Activated CD8-positive, alpha-beta T cell treated with anti-CD3 and anti-CD28 coated beads for 36 hours (primary cell): ENCODE measurements around the gene CHRDL1. TPM values are rescaled to one million over a fixed set of nuclear protein-coding genes. Genes with fewer than 3 reads are reported as not detected.

Experiments
- ATAC-seq: fragments of 200-7000 bp; cut with Tn5 transposase; one replicate; pipeline ENCODE4 v1.10.0; 2021; ENCODE audit warnings: mild to moderate bottlenecking, moderate library complexity
- CTCF ChIA-PET: fragments of 350-600 bp; sonication (Branson Sonifier 250); formaldehyde crosslinking; loops from one replicate; lab custom pipeline; 2021; ENCODE audit warnings: antibody characterized with exemption; lab: Charles Lee
- POLR2A ChIA-PET: fragments of 350-600 bp; sonication (Branson Sonifier 250); formaldehyde crosslinking; loops from one replicate; lab custom pipeline; 2021; ENCODE audit warnings: antibody characterized with exemption; lab: Charles Lee
- DNase-seq: peaks from one replicate; pipeline ENCODE4 v3.0.0-alpha.2; 2020
- H3K27ac Mint-ChIP-seq: one replicate; pipeline ENCODE4 v1.8.0; 2021; ENCODE audit warnings: mild to moderate bottlenecking, mixed read lengths
- H3K27me3 Mint-ChIP-seq: one replicate; pipeline ENCODE4 v1.8.0; 2021; ENCODE audit warnings: mixed read lengths
- H3K36me3 Mint-ChIP-seq: one replicate; pipeline ENCODE4 v1.8.0; 2021; ENCODE audit warnings: low read depth, mixed read lengths
- H3K4me1 Mint-ChIP-seq: one replicate; pipeline ENCODE4 v1.8.0; 2021; ENCODE audit warnings: low read depth, mixed read lengths
- H3K4me3 Mint-ChIP-seq: one replicate; pipeline ENCODE4 v1.8.0; 2021; ENCODE audit warnings: mild to moderate bottlenecking, moderate library complexity, mixed read lengths
- H3K9me3 Mint-ChIP-seq: one replicate; pipeline ENCODE4 v1.8.0; 2021; ENCODE audit warnings: mixed read lengths
- intact Hi-C: fragments of 100-400 bp; cut with micrococcal nuclease; formaldehyde crosslinking; loops from one replicate; pipeline ENCODE4 v1.10.0; 2022
- total RNA-seq, 2 experiments: library from RNA; stranded (reverse); gene quantifications; one replicate each; pipeline ENCODE4 v1.2.3, GENCODE V29; 2021
- TF ChIP-seq, protein P1 (sequence below): fragments of 200-600 bp; IDR thresholded peaks from one replicate; pipeline ENCODE4 v1.8.0; 2022; ENCODE audit warnings: antibody characterized with exemption, mild to moderate bottlenecking

The CHRDL1 gene
- total RNA-seq, 2 experiments from 2014 or later: not detected

DNA sequence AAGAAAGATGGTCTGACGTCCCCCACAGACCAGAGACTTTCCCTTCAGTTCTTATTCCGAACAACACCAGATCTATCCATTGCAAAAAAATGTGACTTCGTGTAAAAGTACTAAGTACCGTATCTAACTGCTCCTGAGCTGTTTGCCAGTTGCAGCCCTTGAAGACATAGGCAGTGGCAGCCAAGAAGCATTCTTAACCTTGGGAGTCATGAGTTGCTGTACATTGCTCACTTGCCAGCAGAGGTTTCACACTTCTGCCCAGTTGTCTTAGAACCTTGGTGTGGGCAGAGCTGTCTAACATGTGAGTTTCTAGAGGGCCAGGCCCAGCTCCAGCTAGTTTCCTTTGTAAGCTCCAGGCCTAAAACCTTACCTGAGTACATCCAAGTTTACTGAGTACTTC is 10.5 kb upstream of the CHRDL1 start:
- H3K36me3 Mint-ChIP-seq: no peaks in the 10 kb centered on the region
- no peaks in the 10 kb centered on the region for H3K9me3 Mint-ChIP-seq
- TF ChIP-seq, protein P1, sequence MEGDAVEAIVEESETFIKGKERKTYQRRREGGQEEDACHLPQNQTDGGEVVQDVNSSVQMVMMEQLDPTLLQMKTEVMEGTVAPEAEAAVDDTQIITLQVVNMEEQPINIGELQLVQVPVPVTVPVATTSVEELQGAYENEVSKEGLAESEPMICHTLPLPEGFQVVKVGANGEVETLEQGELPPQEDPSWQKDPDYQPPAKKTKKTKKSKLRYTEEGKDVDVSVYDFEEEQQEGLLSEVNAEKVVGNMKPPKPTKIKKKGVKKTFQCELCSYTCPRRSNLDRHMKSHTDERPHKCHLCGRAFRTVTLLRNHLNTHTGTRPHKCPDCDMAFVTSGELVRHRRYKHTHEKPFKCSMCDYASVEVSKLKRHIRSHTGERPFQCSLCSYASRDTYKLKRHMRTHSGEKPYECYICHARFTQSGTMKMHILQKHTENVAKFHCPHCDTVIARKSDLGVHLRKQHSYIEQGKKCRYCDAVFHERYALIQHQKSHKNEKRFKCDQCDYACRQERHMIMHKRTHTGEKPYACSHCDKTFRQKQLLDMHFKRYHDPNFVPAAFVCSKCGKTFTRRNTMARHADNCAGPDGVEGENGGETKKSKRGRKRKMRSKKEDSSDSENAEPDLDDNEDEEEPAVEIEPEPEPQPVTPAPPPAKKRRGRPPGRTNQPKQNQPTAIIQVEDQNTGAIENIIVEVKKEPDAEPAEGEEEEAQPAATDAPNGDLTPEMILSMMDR: no peak
- no peak overlapping the region for H3K4me3 Mint-ChIP-seq
- no peak for DNase-seq
- intact Hi-C loops: no loop called here
- H3K4me1 Mint-ChIP-seq: no peaks in the 10 kb centered on the region
- CTCF ChIA-PET: no interaction called here
- ATAC-seq: no peak
- POLR2A ChIA-PET: no interaction called here
- no peak overlapping the region for H3K27ac Mint-ChIP-seq
- H3K27me3 Mint-ChIP-seq: no peaks in the 10 kb centered on the region

DNA sequence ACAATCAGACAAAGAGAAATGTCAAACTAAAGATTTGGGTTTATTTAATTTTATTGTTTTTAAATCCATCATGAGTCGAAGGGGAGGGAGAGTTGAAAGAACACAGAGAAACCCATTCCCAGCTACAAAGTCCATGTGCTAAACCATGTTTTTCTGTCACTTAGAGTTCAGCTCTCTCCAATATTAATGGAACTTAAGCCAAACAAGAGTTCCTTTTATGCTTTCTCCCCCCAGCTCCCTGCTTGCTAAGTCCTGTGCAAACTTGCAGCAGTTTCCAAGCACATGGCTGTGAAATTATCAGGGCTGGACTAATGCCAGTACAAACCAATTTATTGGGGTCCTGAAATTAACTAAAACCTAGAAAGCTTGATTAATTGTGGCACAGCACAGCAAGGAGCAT is 9.7 kb upstream of the CHRDL1 start:
- ATAC-seq (no peak), DNase-seq (no peak)
- TF ChIP-seq, protein P1: no peak
- ChIA-PET CTCF (no interaction called here), POLR2A (no interaction called here)
- no peak overlapping the region for H3K27ac Mint-ChIP-seq
- intact Hi-C loops: no loop called here
- H3K4me1 Mint-ChIP-seq: no peaks in the 10 kb centered on the region
- no peaks in the 10 kb centered on the region for H3K27me3 Mint-ChIP-seq
- H3K4me3 Mint-ChIP-seq: no peak overlapping the region
- no peaks in the 10 kb centered on the region for H3K9me3 Mint-ChIP-seq
- H3K36me3 Mint-ChIP-seq: no peaks in the 10 kb centered on the region

DNA sequence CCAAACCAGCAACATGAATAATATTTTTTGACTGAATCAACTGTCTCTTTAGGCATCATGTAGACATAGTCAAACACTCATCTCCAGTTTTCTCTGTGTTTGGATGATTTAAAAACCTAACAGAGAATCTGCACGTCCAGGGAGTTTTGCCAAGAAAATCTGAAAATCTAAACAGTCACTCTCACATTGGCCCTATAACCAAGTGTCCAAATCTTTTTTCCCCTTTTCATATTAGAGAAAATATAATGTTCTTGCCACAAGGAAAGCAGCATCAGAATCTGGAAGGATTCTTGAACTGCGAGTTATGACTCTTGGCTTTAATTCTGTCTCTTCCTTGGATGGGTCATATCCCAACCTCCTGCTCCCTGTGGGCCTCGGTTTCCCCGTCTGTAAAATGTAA is 8.8 kb upstream of the CHRDL1 start:
- no peaks in the 10 kb centered on the region for H3K9me3 Mint-ChIP-seq
- ChIA-PET POLR2A (no interaction called here), CTCF (no interaction called here)
- no peaks in the 10 kb centered on the region for H3K27me3 Mint-ChIP-seq
- ATAC-seq (no peak), DNase-seq (no peak)
- no peak overlapping the region for H3K4me3 Mint-ChIP-seq
- no peak overlapping the region for H3K27ac Mint-ChIP-seq
- intact Hi-C loops: no loop called here
- TF ChIP-seq, protein P1: no peak
- H3K4me1 Mint-ChIP-seq: no peaks in the 10 kb centered on the region
- no peaks in the 10 kb centered on the region for H3K36me3 Mint-ChIP-seq

DNA sequence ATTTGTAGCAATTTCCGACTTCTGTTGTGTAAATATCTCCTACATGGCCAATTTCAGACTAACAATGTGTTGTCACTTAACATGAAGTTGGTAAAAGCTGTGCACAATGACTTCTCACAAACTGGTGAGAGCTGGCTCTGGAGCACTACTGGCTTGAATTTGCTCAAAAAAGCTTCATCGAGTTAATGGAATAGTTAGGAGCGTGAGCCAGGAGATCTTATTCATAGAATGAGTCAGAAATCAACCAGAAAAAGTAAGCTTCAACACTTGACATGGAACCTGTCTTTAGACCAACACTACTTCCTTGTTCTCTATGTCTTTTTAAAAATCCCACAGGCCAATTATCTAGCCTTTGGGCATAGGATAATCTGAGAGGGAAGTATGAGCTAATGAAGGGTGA is 7.9 kb upstream of the CHRDL1 start:
- intact Hi-C loops: no loop called here
- no peaks in the 10 kb centered on the region for H3K36me3 Mint-ChIP-seq
- H3K27ac Mint-ChIP-seq: no peak overlapping the region
- peaks cover under 1% of the 10 kb centered on the region for H3K27me3 Mint-ChIP-seq
- TF ChIP-seq, protein P1: no peak
- no peaks in the 10 kb centered on the region for H3K4me1 Mint-ChIP-seq
- CTCF ChIA-PET: no interaction called here
- POLR2A ChIA-PET: no interaction called here
- ATAC-seq: no peak
- no peak for DNase-seq
- H3K9me3 Mint-ChIP-seq: no peaks in the 10 kb centered on the region
- no peak overlapping the region for H3K4me3 Mint-ChIP-seq

DNA sequence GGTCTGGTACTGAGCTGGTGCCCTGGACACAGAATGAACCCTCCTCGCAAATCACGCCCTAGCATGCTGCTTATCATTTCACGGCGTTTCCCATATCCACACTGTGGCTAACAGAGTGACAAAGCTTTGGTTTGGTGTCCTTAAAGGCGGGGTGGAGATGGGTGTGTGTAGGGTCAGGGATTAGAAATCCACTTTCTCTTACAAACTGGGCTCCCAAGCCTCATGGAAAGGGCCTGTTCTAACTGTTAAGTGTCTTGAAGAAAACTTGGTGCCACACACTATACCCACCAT is 735 bp upstream of the CHRDL1 start:
- DNase-seq (no peak), ATAC-seq (no peak)
- Mint-ChIP-seq H3K9me3 (no peaks in the 10 kb centered on the region), H3K4me1 (peaks cover 2% of the 10 kb centered on the region), H3K27ac (no peak overlapping the region), H3K27me3 (peaks cover 12% of the 10 kb centered on the region), H3K4me3 (peak overlapping the region; percentile 33), H3K36me3 (no peaks in the 10 kb centered on the region)
- TF ChIP-seq, protein P1: no peak
- intact Hi-C loops: no loop called here
- POLR2A ChIA-PET: no interaction called here
- CTCF ChIA-PET: no interaction called here
